SIG-M5 (cell line): ENCODE data around the gene SNRPA.
"Not testable (repeated sequence)": the region's sequence is repeated elsewhere in the genome, so short reads cannot be mapped to it uniquely, and the experiment has no call there.

Experiments
- DNase-seq: peaks from one replicate; lab custom pipeline; 2025; lab: John Stamatoyannopoulos, UW

Gene SNRPA

DNA sequence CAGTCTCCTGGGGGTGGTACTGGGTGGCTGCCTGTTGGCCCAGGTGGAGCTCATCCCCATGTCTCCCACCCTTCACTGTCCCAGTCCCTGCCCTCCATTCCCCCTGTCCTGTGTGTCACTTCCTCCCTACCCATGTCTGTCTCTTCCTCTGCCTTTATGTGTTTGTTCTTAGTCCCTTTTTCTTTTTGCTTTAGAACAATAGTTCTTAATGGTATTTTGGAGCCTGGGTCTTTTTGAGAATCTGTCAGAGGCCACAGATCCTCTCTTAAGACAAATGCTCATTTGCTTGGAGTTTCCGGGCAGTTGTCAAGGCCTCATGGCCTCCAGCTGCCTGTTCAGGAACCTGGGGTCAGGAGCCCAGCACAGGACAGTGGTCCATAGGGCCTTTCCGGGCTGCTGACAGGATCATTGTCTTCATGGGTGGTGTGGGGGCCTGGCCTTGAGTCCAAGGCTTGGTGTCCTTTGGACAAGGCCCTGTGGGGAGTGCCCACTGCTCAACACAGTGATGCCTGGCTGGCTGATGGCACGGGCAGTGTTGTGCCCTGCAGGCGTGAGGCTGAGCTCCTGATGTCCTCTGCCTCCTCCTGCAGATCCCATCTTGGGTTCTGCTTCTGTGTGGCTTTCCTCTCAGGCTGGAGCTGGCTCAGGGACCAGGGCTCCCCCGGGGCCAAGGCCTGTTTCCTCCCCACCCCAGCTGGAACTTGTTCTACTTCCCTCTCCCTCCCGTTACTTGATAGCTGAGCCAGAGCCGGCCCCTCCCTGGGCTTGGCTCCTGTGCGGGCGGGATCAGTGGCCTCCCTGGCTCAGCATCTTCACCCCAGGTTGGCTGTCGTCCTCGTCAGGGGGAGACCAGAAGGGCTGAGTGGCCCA is 51.5 kb downstream of the SNRPA start:
- no peak for DNase-seq

DNA sequence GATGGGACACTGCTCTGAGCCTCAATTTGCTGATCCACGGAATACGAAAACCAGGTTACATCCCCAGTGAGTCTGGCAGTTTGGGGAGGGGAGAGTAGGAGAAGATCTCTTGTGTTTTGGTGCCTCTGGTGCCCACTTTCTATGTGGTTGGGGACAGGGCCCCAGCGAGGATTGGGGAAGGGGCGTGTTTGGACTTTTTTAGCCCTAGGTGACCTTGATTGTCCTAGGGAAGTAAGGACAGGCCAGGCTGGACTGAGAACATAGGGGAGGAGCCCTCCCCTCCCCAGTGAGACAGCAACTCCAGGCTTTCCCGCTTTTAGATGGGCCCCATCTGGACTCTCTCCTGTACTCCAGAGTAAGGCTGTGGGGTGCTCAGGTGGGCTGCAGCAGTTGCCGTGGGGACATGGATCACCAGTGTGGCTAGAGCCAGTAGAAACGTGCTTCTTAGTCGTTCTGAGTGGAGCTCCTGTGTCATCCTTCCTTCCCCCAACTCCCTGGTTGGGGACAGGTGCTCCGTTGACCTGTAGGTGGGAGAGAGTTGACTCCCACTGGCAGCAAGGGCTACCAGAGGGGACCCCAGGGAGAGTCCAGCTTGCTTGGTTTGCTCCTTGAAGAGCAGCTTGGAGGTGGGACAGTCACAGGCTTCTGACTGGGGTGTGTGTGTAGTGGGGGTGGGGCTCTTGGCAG is 52.3 kb downstream of the SNRPA start:
- DNase-seq, result no peak

DNA sequence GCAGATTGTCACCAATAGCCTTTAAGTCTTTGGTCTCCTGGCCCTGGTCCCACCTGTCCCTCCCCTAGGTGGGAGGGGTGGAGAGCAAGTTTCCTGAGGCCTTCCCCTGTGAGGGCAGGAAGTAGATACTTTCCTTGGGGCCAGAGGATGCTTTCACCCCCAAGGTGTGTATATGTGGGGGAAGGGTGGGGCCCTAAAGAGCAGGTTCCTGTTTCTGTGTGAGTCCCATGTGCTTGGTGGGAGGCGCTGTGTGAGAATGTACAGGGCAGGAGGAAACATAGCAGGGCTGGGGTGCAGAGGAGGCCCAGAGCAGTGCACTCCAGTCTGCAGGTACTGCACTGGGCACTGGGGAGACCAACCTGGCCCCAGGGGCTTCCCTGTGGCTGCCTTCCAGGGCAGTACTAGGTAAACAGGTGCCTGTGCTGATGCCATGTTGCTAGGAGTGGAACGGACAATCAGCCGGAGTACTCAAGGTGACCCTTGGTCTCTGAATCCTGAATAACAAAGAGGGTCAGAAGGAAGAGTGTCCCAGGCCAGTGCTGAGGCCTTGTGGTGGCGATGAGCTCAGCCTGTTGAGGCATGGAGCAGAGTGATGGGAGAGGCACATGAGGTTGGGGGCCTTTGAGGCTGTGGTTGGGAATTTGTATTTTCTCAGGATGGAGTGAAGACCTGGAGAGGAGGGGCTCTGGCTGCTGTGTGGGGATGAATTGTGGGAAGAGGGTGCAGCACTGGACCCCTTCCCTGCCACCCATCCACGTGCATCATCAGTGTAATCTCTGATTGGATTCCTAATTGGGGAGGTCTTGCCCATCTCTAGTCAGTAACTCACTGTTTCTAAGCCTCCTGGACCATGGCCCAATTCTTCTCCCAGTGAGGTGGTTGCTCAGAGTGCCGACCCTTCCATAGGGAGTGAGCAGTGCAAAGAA is 53.1 kb downstream of the SNRPA start:
- no peak for DNase-seq

DNA sequence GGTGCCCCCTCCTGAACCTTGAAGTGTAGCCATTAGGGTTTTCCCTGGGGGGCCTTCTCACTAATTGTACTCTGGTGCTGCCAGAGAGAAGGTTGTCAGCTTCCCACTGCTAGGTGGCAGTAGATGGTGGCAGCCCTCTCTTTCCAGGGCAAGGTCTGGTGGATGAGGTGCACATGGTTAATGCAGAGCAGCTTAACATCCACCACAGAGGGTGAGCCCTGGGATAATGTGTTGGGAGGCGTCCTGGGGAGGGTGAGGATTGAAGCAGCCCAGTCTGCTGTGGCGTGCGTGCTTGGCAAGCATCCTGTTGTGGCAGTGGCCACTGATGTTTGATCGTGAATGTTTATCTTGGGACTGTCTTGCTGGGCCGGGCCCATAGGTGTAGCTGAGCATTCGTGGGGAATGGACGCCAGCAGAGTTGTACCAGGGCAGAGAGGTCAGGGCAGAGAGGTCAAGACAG is 53.8 kb downstream of the SNRPA start:
- no peak for DNase-seq

DNA sequence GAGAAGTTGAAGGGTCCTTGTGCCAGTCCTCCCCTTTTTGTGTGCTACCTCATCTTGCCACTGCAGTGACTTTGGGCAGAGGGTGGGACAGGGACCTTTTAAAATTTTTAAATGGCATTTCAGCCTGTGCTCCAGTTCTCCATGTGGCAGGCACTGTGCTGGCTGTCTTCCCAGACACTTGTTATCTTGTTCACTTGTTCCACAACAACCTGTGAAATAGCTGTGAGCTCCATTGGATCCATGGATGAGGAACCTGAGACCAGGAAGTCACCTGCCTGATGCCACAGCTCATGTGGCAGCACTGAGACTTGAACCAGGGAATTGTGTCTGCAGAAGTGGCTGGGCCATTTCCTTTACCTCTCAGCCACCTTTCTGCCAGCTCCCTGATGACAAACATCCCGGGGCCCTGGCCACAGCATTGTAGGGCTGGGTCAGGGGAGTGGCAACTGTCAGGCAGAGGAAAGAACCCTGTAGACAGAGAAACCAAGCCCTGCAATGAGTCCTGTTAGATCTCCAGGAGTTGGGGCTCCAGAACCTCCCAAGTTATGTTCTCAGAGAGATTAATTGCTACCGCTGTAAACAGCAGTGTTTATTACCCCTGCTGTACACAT is 54.4 kb downstream of the SNRPA start:
- DNase-seq, result no peak

DNA sequence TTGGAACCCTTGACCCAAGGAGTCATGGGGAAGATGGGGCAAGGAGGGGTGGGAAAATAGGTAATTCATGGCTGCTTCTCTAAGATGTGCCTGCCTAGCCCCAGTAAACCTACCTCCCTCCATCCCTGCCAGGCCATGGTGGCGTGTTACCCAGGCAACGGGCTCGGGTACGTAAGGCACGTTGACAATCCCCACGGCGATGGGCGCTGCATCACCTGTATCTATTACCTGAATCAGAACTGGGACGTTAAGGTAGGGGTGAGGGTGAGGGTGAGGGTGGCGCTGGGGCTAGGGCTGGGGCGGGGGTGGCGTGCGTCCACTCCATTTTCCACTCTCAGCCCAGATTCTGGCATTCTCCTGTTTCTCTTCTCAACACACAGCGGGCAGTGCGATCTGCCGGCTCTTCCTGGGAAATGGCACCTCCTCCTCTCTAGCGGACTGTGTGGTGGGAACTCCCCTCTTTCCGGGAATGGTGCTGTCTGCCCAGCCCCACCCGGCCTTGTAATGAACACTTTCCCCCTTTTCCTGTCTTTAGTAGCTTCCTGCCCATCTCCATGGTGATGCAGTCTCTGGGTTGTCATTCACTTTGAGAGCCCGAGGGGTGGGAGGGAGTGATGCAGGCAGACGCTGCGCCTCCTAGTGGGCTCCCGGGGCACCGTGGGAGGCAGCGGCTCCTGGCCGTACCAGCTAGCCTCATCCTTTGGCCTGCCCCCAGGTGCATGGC is 55.6 kb downstream of the SNRPA start:
- no peak for DNase-seq

DNA sequence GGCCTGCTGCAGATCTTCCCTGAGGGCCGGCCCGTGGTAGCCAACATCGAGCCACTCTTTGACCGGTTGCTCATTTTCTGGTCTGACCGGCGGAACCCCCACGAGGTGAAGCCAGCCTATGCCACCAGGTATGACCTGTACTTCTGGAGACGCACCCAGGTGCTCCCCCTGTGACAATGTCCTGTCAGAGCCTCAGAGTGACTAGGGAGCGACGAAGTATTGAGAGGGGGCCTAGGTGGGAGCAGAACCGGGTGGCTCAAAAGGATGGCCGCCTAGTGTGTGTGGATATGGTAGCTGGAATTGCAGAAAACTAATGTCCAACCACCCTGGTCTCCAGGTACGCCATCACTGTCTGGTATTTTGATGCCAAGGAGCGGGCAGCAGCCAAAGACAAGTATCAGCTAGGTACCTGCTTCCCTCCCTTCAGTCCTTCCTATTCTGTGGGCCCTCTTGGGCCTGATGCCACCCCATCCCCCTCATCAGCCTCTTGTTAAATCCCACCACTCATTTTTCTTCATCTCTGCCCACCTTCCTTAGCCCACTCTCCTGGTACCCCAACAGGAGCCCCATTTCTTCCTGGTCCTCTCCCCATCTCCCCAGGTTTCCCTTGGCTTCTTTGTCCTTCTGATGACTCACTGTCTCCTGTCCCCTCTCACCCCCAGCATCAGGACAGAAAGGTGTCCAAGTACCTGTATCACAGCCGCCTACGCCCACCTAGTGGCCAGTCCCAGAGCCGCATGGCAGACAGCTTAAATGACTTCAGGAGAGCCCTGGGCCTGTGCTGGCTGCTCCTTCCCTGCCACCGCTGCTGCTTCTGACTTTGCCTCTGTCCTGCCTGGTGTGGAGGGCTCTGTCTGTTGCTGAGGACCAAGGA is 56.4 kb downstream of the SNRPA start:
- no peak for DNase-seq

DNA sequence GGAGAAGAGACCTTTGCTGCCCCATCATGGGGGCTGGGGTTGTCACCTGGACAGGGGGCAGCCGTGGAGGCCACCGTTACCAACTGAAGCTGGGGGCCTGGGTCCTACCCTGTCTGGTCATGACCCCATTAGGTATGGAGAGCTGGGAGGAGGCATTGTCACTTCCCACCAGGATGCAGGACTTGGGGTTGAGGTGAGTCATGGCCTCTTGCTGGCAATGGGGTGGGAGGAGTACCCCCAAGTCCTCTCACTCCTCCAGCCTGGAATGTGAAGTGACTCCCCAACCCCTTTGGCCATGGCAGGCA is 57.0 kb downstream of the SNRPA start:
- DNase-seq, result no peak

DNA sequence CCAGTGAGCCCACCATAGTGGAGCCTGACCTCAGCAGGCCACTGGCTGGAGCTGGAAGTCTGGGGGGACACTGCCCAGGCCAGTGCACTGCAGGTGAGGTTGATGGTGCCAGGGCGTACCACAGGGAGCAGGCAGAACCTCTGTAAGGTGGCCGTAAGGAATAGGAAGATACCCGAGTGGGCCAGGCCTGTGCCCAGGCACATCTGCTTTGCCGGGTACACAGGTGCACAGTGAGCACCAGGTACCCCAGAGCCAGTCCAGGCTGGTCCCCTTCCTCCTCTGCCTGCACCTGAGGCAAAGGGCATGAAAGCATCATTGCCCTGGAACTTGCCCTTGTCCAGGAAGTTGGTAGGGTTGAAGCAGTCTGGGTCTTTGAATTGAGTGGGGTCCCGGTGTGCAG is 57.5 kb downstream of the SNRPA start:
- DNase-seq, result no peak

DNA sequence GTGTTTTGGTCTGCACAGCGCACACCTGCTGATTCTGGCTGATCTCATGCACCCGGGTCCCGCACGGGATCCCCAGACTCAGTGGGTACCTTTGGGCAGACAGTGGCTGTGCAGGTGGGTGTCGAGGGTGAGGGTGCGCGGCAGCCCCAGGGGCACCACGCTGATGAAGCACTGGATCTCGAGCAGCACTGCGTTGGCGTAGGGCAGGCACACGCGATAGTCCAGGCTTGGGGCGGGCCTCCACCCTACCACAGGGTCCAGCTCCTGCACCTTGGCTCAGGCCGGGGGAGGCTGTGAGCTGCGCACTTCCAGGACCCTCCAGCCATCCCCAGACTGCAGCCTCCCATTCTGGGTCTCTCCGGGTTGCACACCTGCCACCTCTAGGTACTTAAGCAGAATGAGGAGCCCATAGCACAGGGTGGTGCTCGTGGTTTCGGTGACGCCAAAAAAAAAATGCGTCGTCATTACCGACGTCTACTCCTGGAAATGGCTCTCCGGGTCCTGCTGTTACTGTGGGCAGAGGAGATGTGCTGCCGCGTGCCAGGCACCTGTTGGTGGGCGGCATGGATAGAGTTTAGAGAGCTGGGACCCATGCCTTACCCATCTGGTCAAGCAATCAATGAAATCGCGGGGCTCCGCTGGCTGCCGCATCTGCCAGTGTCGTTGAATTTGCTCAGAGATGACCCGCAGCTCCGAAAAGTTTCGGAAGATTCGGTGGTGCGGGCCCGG is 58.5 kb downstream of the SNRPA start:
- DNase-seq, result no peak

DNA sequence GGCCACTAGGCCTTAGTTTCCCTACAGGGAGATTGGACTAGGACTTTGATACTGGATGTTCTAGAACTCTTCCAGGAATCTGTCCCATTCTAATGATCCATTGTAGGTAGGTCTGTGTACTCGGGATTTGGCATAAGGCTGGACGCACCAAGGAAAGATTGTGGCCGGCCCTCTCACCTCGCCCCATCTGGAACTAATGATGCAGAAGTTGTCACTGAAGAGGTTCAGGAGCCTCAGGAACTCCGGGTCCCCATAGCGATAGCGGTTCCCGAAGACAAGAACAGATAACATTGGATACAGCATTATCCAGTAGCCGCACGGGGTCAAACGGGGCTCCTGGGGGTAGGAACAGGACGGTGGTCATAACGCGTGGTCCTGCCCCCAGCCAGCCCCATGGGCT is 59.2 kb downstream of the SNRPA start:
- DNase-seq, result no peak

DNA sequence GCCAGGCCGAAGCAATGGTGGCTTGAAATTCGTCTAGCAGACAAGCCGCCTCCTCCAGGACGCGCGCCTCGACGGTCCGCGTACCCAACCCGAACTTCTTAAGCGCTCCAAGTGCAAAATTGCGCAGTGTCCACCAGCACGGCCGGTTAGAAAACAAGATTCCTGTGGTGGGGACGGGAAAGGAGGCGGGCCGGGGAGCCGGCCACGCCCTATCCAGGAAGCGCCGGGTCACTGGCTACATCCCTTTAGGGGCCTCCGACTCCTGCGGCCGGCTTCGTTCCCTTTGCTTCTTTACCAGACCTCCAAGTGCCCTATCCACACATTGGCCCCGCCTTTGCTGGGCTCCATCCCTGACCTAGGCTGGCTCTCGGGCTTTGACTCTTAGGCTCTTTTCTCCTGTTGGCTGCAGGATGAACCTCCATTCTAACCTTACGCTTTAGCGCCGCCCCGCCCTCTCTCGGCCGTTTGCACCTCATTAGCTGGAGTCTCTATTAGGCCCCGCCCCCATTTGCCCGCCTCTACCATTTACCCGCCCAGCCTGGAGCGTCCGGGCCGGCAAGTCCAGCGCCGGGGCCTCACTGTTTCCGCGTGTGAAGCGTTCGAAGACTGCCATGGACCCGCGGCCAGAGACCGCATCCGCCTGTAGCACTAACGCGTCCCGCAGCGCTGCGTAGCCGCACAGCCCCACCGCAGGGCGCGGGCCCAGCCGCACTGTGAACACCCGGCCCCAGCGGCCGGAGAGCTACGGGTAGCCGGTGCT is 59.8 kb downstream of the SNRPA start:
- DNase-seq, result not testable (repeated sequence)

DNA sequence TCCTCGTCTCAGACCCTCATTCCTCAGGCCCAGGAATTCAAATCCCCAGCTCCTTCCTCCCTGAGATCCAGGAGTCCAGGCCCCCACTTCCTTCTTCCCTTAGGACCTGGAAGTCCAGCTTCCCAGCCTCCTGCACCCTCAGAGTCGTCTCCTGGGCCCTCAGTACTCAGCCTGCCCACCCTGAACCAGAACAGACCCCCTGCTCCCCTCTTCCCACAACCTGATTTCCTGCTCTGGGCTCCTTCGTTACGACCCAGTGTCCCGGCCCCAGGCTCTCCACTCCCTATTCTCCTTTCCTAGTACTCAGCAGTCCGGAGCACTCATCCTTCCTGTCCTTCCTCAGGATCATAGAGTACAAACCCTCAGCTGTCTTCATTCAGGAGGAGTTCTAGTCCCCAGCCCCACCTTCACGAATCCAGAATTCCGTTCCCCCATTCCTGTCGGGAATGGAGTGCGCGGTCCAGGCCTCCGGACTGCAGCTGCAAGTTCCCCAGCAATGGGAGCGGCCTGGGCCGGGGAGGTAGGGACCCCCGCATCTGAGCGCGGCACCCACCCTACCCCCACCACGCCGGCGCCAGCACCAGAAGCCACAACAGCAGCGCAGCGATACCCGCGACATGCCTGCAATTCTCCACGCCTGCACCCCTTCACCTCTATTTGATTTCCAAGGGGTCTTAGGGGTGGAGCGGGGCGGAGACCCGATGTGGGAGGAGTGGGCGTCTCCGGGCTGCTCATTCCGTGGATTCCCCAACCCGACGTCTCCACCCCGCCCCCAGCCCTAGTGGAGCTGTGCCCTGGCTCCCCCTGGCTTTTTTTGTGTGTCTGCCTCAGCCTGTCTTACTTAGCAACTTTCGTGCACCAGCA is 60.7 kb downstream of the SNRPA start:
- DNase-seq, result no peak

DNA sequence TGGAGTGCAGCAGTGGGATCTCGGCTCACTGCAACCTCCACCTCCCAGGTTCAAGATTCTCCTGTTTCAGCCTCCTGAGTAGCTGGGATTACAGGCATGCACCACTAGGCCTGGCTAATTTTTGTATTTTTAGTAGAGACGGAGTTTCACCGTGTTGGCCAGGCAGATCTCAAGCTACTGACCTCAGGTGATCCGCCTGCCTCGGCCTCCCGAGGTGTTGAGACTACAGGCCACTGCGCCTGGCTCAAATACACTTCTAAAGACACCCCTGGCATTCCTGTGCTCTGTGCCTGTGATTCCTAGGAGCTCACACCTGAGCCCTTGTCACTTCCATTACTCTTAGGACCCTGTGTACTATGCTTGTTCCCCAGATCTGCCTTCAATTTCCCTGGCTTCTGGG is 61.6 kb downstream of the SNRPA start:
- not testable (repeated sequence) for DNase-seq

DNA sequence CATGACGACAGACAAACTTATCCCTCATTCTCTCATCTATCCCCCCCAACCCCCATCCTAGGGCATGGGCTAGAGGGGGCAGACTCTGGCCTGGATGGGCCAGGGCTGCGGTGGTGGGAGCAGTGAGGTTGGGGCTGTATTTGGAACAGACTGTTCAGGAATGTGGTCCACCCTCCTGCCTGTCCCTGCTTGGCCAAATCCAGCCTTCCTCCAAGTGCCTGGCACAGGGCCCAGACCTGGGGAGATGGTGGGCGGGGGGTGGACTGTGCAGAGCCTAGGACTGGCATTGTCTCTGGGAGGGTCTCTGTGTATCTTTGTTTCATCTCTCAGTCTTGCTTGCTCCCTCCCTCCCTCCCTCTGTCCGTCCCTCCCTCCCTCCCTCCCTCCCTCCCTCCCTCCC is 62.2 kb downstream of the SNRPA start:
- no peak for DNase-seq
